Measurements from ENCODE around the gene RUNDC3A. TPM values are rescaled to one million over a fixed set of nuclear protein-coding genes. Genes with fewer than 3 reads are reported as not detected.

Gene RUNDC3A
- total RNA-seq, 1 experiment from 2014 or later: 0.29 TPM

DNA sequence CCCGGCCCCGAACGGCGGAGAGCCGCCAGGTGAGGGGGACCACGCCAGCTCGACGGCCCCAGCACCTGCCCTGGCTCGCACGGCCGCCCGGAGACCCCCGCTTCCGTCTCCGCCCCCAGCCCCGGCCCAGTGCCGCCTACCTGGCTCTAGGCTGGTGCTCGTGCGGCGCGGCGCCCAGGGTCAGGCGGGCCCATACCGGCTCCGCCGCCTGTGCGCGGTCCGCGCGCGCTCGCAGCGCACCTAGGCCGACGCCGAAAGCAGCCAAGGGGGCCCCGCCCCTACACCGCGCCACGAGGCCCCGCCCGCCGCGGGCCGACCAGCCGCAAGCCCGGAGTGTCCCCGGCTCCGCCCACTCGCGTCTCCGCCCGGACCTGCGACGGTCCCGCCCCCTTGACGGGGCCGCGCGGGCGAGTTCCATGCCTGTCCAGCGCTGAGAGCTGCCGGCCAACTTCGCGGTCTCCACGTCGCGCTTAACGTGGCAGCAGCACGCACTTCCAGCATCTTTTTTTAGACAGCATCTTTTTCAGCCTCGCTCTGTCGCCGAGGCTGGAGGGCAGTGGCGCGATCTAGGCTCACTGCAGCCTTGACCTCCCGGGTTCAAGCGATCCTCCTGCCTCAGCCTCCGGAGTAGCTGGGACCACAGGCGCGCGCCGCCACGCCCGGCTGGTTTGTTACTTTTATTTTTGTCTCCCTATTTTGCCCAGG lies 16.3 kb downstream of the RUNDC3A start, which contains the start of gene SLC25A39:
TSS of gene SLC25A39 (minus strand) at position 253 of the 705 bp plus-strand sequence. CDS start 1,261 bp downstream, outside the sequence.
- no TSS peak for BruUV-seq (replicated peaks)
- H3K27ac ChIP-seq (ENCODE audit: low read length): peak within 1 kb of the TSS; percentile 51
- H2AFZ ChIP-seq (ENCODE audit: low read length): peak within 1 kb of the TSS; percentile 66
- intact Hi-C loops (cut with micrococcal nuclease): loop anchor here (1.0 kb wide), 2 partner anchors 102 to 106 kb away; no protein-coding TSS in a partner anchor
- H3K27me3 ChIP-seq (ENCODE audit: low read length): no peaks in the 10 kb centered on the region
- peaks cover 41% of the 10 kb centered on the region for H3K79me2 ChIP-seq (ENCODE audit: low read length)
- peaks cover 8% of the 10 kb centered on the region; the same call in 1 of the 2 replicates for H3K4me1 ChIP-seq (ENCODE audit: insufficient read depth, low read length)
- CTCF ChIA-PET: interaction anchor here (0.5 to 1.0 kb wide), 4 partner anchors 39 to 116 kb away, joined by 3 to 4 read pairs (median 4); partner anchors contain the start of gene FAM171A2
- peak within 1 kb of the TSS; percentile 81 for H3K4me3 ChIP-seq (ENCODE audit: low read length)
- peak within 1 kb of the TSS; percentile 94 for H3K4me2 ChIP-seq (ENCODE audit: low read length)
- H3K36me3 ChIP-seq (ENCODE audit: low read depth, low read length): peaks cover 27% of the 10 kb centered on the region
- peak within 1 kb of the TSS; percentile 98 for H3K9ac ChIP-seq (ENCODE audit: low read length)
- peak; percentile 98 for DNase-seq
- H3K9me3 ChIP-seq (ENCODE audit: low read length): no peaks in the 10 kb centered on the region
- TF ChIP-seq, protein P1, sequence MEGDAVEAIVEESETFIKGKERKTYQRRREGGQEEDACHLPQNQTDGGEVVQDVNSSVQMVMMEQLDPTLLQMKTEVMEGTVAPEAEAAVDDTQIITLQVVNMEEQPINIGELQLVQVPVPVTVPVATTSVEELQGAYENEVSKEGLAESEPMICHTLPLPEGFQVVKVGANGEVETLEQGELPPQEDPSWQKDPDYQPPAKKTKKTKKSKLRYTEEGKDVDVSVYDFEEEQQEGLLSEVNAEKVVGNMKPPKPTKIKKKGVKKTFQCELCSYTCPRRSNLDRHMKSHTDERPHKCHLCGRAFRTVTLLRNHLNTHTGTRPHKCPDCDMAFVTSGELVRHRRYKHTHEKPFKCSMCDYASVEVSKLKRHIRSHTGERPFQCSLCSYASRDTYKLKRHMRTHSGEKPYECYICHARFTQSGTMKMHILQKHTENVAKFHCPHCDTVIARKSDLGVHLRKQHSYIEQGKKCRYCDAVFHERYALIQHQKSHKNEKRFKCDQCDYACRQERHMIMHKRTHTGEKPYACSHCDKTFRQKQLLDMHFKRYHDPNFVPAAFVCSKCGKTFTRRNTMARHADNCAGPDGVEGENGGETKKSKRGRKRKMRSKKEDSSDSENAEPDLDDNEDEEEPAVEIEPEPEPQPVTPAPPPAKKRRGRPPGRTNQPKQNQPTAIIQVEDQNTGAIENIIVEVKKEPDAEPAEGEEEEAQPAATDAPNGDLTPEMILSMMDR (conservative IDR thresholded peaks at IDR 0.05; ENCODE audit: low read depth, low read length): no peak
- TF ChIP-seq EZH2phosphoT487 (IDR thresholded peaks at IDR 0.05; ENCODE audit: borderline replicate concordance, low read length): no peak
- H3F3A ChIP-seq (ENCODE audit: low read length, unreplicated experiment): no peaks in the 10 kb centered on the region
- H3K9me2 ChIP-seq (replicated peaks; ENCODE audit: low read length): no peaks in the 10 kb centered on the region
- H4K20me1 ChIP-seq (ENCODE audit: low read length): 0 out of 2 replicates have a peak, but pooled peaks cover 6% of the 10 kb centered on the region
- POLR2A ChIA-PET (ENCODE audit: unreplicated experiment): no interaction called here
- ATAC-seq: peak; percentile 74

DNA sequence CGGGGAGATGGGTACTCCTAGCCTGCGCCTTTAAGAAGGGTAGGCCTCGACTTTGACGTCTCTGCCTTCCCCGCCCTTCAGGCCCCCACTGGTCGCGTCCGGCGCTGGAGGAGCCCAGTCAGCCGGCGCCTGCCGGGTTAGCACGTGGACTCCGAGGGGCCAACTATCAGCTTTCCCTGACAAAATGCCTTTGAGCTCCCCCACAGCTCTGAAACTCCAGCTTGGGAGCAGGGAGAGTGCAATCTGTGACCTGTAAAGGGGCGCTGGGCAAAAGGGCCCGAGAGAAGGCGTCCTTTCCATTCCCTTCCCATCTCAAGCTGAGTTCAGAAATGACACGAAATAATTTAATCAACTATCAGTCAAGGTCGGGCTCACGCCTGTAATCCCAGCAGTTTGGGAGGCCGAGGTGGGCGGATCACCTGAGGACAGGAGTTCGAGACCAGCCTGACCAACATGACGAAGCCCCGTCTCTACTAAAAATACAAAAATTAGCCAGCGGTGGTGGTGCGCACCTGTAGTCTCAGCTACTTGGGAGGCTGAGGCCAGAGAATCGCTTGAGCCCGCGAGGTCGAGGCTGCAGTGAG lies 18.6 kb downstream of the RUNDC3A start:
- ChIA-PET POLR2A (ENCODE audit: unreplicated experiment) (interaction anchor here (0.5 to 1.0 kb wide), 5 partner anchors 62 to 242 kb away, joined by 3 to 12 read pairs (median 5); partner anchors contain the start of gene FZD2), CTCF (interaction anchor here (0.8 to 0.9 kb wide), 4 partner anchors 12 to 110 kb away, joined by 3 to 7 read pairs (median 6); no protein-coding TSS in a partner anchor)
- no peaks in the 10 kb centered on the region for H3K9me3 ChIP-seq (ENCODE audit: low read length)
- DNase-seq (peak; percentile 99), ATAC-seq (peak; percentile 82)
- no peak overlapping the region for H3K9ac ChIP-seq (ENCODE audit: low read length)
- H3K4me1 ChIP-seq (ENCODE audit: insufficient read depth, low read length): peaks cover 8% of the 10 kb centered on the region; the same call in 1 of the 2 replicates
- 0 out of 2 replicates have a peak, but pooled peaks cover 6% of the 10 kb centered on the region for H4K20me1 ChIP-seq (ENCODE audit: low read length)
- H3F3A ChIP-seq (ENCODE audit: low read length, unreplicated experiment): no peaks in the 10 kb centered on the region
- peak overlapping the region; percentile 53 for H2AFZ ChIP-seq (ENCODE audit: low read length)
- no peak for TF ChIP-seq EZH2 (IDR thresholded peaks at IDR 0.05; ENCODE audit: low read length, unreplicated experiment)
- TF ChIP-seq, protein P1 (conservative IDR thresholded peaks at IDR 0.05; ENCODE audit: low read depth, low read length): no peak
- TF ChIP-seq EZH2phosphoT487 (IDR thresholded peaks at IDR 0.05; ENCODE audit: borderline replicate concordance, low read length): no peak
- no TSS peak for BruUV-seq (replicated peaks)
- no peak overlapping the region for H3K27ac ChIP-seq (ENCODE audit: low read length)
- H3K27me3 ChIP-seq (ENCODE audit: low read length): no peaks in the 10 kb centered on the region
- peaks cover 6% of the 10 kb centered on the region for H3K36me3 ChIP-seq (ENCODE audit: low read depth, low read length)
- peaks cover 34% of the 10 kb centered on the region for H3K79me2 ChIP-seq (ENCODE audit: low read length)
- no peaks in the 10 kb centered on the region for H3K9me2 ChIP-seq (replicated peaks; ENCODE audit: low read length)
- intact Hi-C loops (cut with micrococcal nuclease): no loop called here
- H3K4me2 ChIP-seq (ENCODE audit: low read length): peak overlapping the region; percentile 25; the same call in 1 of the 2 replicates
- no peak overlapping the region for H3K4me3 ChIP-seq (ENCODE audit: low read length)

All from PC-3 (cell line).